ENCODE data around the gene SCMH1.

- TF ChIP-seq, protein P1, sequence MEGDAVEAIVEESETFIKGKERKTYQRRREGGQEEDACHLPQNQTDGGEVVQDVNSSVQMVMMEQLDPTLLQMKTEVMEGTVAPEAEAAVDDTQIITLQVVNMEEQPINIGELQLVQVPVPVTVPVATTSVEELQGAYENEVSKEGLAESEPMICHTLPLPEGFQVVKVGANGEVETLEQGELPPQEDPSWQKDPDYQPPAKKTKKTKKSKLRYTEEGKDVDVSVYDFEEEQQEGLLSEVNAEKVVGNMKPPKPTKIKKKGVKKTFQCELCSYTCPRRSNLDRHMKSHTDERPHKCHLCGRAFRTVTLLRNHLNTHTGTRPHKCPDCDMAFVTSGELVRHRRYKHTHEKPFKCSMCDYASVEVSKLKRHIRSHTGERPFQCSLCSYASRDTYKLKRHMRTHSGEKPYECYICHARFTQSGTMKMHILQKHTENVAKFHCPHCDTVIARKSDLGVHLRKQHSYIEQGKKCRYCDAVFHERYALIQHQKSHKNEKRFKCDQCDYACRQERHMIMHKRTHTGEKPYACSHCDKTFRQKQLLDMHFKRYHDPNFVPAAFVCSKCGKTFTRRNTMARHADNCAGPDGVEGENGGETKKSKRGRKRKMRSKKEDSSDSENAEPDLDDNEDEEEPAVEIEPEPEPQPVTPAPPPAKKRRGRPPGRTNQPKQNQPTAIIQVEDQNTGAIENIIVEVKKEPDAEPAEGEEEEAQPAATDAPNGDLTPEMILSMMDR (IDR thresholded peaks at IDR 0.05) = no peak
- no peak for TF ChIP-seq POLR2A (IDR thresholded peaks at IDR 0.05)
These were observed 215.9 kb downstream of the SCMH1 start for GRCh38 chr1:41025979-41026819.
